HG03064 (cell line): ENCODE results near the gene GNG7.

ENCODE experiments used
- ATAC-seq: cut with Tn5 transposase; IDR thresholded peaks from one replicate; pipeline ENCODE4 v1.9.1; 2021; ENCODE audit warnings: low read depth; ENCODE audit not compliant: unreplicated experiment

The GNG7 gene

DNA sequence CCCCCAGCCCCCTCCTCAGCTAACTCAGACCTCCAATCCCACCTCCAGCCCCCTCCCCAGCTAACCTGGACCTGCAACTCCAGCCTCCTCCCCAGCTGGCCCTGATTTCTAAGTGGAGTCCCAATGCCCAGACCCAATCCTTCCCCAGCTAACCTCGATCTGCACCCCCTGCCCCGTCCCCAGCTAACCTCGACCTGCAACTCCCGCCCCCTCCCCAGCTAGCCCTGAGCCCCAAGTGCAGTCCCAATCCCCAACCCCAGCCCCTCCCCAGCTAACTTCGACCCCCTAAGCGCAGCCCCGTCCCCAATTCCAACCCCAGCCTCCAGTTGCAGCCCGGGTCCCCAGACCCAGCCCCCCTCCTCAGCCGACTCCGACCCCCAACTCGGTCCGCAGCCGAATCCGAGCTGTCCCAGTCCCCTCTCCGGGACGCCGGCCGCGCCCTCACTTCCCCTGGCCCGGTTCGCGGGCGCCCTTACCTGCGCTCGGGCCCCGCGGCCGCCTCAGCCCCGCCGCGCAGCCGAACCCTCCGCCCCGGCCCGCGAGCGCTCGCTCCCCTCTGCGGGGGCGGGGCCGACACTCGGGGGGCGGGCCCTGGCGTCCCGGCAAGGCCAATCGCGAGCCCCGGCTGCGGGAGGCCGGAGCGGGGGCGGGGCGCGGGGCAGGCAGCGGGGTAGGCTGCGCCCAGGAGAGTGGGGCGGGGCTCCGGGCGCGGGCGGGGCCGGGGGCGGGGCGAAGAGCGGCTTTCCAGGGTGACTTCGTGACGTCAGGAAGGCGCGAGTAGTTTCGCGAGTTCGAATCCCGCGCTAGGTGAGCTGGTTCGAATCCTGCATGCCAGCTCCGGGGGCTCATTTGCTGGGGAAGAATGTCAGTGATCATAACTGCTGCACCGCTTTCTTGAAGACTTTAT is at the start of gene GNG7:
Gene GNG7, minus strand, starts transcription at position 525 of the 907 bp plus-strand sequence. CDS start 182,006 bp downstream, outside the sequence.
- no peak for ATAC-seq

DNA sequence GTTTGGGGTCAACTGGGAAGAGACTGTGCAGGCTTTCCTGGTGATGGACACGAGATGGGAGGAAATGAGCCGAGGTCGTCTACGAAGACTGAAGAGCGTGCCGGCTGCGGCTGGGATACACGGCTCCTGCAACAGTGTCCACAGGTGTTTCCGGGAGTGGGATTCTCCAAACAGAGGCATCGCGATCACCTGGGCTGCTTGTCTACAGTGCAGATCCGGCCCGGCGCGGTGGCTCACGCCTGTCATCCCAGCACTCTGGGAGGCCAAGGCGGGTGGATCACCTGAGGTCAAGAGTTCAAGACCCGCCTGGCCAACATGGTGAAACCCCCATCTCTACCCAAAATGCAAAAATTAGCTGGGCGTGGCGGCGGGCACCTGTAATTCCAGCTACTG is 48.9 kb upstream of the GNG7 start:
- ATAC-seq, result no peak

GRCh38 chr19:2750808-2751437 is 48.4 kb upstream of the GNG7 start:
- no peak for ATAC-seq

DNA sequence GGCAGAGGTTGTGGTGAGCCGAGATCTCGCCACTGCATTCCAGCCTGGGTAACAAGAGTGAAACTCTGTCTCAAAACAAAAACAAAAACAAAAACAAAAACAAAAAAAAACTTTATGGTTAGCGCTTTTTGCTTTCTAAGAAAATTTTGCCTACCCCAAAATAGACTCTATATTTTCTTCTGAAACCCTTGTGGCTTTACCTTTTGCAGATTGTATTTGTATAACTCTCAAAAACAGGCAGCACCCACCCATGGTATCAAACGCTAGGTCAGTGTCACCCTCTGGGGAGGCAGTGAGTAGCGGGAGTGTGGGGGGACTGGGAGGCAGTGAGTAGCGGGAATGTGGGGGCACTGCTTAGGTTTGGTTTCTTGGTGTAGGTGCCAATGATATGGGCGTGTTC is 44.9 kb upstream of the GNG7 start:
- no peak for ATAC-seq

- ATAC-seq, result no peak
Observed at GRCh38 chr19:2744113-2744512, 41.6 kb upstream of the GNG7 start.

DNA sequence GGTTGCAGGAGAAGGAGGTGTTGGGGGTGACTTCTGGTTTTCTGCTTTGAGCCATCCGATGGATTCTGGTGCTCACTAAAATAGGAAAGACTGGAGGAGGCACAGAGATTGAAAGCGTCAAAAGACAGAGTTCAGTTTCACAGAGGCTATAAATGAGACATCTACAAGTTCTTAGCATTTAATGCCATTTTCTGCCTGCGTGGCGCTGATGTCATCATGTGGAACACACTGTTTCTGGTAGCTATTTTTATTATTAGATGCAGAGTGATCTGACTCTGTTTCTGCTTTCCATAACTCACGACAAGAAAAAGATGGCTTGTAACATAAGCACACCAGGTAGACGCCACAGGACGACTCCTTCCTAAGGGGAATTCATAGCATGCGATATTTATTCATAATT is 40.6 kb upstream of the GNG7 start:
- no peak for ATAC-seq

DNA sequence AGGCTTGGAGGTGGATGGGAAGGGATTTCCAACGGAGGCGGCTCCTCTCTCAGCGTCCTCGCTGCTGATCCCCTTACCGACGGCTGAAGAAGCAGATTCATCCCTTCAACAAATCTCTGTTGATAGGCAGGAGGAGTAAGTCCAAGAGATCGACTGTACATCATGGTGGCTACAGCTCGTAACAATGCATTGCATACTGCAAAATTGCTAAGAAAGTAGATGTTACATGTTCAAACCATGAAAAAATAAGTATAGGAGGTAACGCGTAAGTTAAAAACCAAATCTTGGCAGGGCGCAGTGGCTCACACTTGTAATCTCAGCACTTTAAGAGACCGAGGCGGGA is 37.8 kb upstream of the GNG7 start:
- no peak for ATAC-seq

GRCh38 chr19:2739602-2740313 is 37.3 kb upstream of the GNG7 start, which contains the start of gene SLC39A3:
SLC39A3 (minus strand) TSS chr19:2740017; CDS start chr19:2737257, 2,760 bp downstream.
- ATAC-seq, result peak; percentile 60

DNA sequence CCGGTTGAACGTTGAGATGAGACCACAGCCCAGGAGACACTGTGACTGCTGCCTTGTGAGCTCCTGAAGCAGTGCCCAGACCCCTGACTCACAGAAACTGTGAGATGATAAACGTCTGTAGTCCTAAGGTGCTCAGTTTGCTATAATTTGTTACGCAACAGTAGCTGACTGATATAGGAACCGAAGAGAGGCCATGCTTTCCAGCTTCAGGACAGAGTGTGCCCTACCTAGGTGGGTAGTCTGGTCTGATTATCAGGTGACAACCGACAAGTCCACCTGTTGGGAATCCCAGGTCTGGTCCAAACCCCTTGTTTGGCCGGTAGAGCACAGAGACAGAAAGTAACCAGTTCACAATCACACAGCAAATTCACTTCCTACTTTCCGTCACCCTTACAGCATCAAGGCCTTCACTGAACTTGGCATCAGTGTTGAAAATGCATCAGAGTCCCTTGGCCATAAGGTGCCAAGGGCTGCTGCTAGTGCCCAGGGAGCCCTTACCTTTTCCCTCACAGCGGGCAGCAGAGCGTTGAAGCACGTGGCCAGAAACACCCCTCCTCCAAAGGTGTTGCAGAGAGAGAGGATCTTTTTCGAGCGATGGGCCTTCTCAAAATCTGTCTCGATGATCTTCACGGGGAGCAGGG is 34.2 kb upstream of the GNG7 start:
- ATAC-seq, result no peak

GRCh38 chr19:2735374-2735773 is 32.9 kb upstream of the GNG7 start:
- no peak for ATAC-seq

DNA sequence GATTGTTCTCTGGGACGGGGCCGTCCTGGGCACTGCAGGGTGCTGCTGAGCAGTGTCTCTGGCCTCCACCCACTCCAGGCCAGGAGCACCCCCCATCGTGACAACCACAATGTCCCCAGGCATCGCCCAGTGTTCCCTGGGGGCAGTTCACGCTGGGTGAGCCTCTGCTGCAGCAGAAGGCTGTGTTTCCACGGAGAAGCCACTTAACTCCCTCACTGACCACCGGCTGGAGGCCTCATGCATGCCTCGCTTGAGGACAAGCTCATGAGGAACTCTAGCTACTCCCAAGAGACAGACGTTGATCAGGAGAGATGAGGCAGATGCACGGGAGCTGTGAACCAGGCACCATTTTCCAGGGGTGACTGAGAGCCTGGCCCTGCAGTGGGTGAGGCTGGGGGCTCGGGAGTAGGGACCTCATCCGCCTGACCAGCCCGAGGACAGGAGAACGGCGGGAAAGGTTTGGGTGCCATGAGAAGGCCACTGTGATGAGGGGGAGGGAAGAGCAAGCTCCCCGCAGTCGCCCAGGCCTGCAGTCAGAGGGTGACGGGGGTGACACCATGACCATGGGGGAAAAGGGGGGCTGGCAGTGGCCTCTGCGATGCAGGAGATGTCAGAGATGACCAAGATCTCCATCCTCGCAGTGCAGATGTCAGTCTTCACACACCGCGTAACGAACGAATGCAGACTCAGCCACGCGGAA is 32.2 kb upstream of the GNG7 start:
- ATAC-seq, result no peak

- ATAC-seq, result no peak
Observed at GRCh38 chr19:2733930-2734588, 31.6 kb upstream of the GNG7 start.

DNA sequence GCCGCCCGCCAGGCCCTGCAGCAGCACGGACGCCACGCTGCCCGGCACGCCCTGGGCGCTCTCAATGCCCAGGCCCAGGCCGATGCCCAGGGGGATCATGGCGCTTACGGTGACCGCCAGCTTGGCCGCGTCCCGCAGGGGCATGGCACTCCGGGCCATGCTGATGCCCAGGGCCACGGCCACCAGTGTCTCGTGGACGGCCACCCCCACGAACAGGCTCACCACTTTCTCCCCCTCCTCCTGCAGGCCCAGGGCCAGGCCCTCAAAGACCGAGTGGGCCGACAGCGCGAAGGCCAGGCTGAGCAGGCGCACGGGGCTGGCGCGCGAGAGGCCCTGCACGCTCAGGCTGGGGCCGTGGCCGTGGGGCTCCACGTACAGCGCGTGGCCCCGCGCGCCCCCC is 30.4 kb upstream of the GNG7 start:
- no peak for ATAC-seq

- ATAC-seq, result no peak
Observed at GRCh38 chr19:2732157-2732725, 29.7 kb upstream of the GNG7 start.

DNA sequence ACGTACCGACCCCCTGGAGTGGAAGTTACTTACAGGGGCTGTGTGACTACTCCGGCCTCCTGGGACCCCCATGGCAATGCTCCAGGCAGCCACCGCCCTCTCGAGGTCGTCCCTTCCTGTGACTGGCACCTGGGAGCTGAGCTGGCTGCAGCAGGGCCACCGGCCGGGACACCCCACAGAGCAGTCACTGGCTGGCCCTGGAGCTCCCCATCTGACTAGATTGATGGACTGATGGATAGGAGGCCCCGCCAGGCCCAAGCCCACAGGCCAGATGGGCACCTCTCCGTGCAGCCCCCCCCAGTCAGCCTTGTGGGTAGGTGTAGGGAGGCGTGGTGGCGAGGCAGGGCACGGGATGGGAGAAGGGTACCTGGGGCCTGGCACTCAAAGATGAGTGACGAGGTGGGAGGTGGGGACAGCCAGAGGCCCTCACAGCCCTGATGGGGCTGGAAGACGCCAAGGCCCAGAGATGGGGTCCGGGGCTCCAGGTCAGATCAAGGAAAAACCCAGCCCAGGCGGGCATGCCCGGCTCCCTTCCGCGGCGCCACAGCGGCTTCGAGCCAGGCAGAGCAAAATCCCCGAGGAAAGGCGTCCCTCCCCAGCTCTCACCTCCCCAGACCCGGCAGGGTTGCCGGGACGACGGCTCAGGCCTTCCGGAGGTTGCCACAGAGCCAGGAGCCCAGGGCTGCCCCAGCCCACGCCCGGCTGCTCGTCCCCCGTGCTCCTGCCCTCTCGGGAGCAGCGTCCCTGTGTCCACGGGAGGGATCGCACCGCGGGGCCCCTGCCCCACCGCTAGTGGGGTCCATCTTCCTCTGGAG is 28.9 kb upstream of the GNG7 start:
- ATAC-seq, result no peak

DNA sequence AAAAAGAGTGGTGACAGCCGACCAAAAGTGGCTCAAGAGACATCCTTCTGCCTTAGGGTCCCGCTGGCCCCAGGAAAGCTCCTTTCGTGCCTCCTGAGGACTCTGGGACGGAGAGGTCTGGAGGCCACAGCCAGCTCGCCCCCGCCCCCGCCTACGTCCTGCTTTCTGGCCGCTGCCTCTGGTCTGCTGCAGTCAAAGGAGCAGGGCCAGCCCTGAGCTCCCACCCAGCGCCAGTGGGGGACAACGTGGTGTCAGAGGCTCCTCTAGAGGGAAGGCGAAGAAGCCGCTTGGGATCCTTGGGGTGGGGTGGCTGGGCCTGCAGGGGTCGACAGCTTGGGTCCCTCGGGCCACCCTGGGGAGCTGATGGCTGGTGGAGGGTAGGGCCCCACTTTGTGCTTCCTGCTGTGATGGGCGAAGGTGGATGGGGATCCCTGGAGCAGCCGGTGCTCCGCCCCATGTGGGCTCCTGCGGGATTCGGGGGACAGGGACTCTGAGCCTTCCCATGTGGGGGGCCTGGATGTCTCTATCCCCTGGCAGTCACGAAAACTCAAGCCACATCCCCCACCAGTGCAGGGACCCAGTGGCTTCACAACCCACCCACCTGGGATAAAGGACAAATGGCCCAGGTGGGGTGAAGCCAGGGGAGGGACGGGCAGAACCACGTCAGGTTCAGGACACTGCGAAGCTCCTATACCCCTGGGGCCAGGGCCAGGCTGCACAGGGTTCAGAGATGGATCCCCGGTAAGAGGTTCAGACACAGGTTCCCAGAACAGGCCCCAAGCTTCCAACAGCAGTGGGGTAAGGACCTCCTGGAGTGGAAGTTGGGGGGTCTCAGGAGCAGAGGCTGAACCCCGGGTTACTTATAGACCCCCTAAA is 27.7 kb upstream of the GNG7 start:
- ATAC-seq, result no peak

GRCh38 chr19:2728783-2729387 is 26.4 kb upstream of the GNG7 start:
- no peak for ATAC-seq
